Ovary (tissue), 9 donors: Measurements from ENCODE around the gene NIPA2. TPM values are rescaled to one million over a fixed set of nuclear protein-coding genes. Genes with fewer than 3 reads are reported as not detected.

Source experiments
- DNase-seq, 5 donors: peaks; one replicate each; pipeline ENCODE4 v3.0.0-alpha.2; 2019 to 2020
- H3K27ac ChIP-seq, 2 donors: fragments of 200-600 bp; one replicate each; pipeline versions ENCODE4 v1.5.1 to v1.8.0; 2019 to 2022
- H3K27me3 ChIP-seq: fragments of 200-600 bp; one replicate; pipeline ENCODE4 v1.8.0; 2022
- H3K36me3 ChIP-seq: fragments of 200-600 bp; sonication (generic); one replicate; pipeline ENCODE4 v1.5.1; 2019
- H3K4me1 ChIP-seq: one replicate; pipeline ENCODE4 v1.8.1; 2013; ENCODE audit warnings: mild to moderate bottlenecking, moderate library complexity; ENCODE audit not compliant: insufficient read depth
- H3K4me3 ChIP-seq: fragments of 200-600 bp; sonication (generic); one replicate; pipeline ENCODE4 v1.5.1; 2017
- H3K9me3 ChIP-seq, 2 donors: fragments of 200-600 bp in 1 of 2; sonication (generic) in 1 of 2; one replicate each; pipeline versions ENCODE4 v1.5.1 to v1.8.1; 2013 to 2019; ENCODE audit warnings: mild to moderate bottlenecking in 1 of 2, moderate library complexity in 1 of 2
- EP300 ChIP-seq: sonication (generic); formaldehyde crosslinking; IDR thresholded peaks from one replicate; pipeline ENCODE4 v1.6.1; 2017; ENCODE audit warnings: antibody characterized with exemption
- POLR2A ChIP-seq: fragments of 450-650 bp; IDR thresholded peaks from one replicate; pipeline ENCODE4 v1.6.1; 2017; ENCODE audit warnings: antibody characterized with exemption, mild to moderate bottlenecking, moderate library complexity
- WGBS, 3 donors: extraction: QIAGEN DNeasy Blood & Tissue Kit in 1 of 3; methylation state at CpG; one replicate each; pipeline versions ENCODE4 v1.1.5 to v1.1.7; 2013 to 2017; 5-methylcytosine and 5-hydroxymethylcytosine counted together
- intact Hi-C, 4 donors: fragments of 100-400 bp; cut with DNase I; formaldehyde crosslinking; loops; one replicate each; pipeline versions ENCODE4 v1.11.0 to v1.15.1; 2022 to 2023
- polyA plus RNA-seq, 2 donors: library from polyadenylated mRNA; stranded (reverse); fragments of 200-250 nt in 1 of 2; fragments of 350-450 nt in 1 of 2; fragmentation: Illumina TruSeq in 1 of 2; extraction: RNeasy Lipid Tissue Mini Kit (QIAGEN cat#74804) in 1 of 2; gene quantifications; one replicate each; pipeline ENCODE4 v1.2.3, GENCODE V29; 2013 to 2014
- total RNA-seq, 7 donors: library from RNA; depleted of rRNA in 2 of 7; stranded (reverse); fragments of >200 nt in 2 of 7; fragmentation: NEBNext Ultra II Directional in 3 of 7; extraction: Animal tissue kit (Norgen Biotek cat#: 25700) in 3 of 7; gene quantifications; one replicate each; pipeline versions ENCODE4 v1.1.0 to v1.2.4, GENCODE V29; 2016 to 2023
- TF ChIP-seq, protein P1 (sequence below), 3 donors: fragments of 450-650 bp in 2 of 3; fragments of 200-600 bp in 1 of 3; IDR thresholded peaks; one replicate each; pipeline versions ENCODE4 v1.5.1 to v1.8.0; 2016 to 2022; ENCODE audit warnings: antibody characterized with exemption in 3 of 3, mild to moderate bottlenecking in 1 of 3
- donor health status: DM: no; HTN: no; CAD: no; lungs with moderate emphysema.
- donor health status: DM: no; HTN: no; CAD: no.
- donor health status: Bipolar disorder and iron deficiency.
- donor health status: DM: yes; HTN: yes; CAD: no.
- donor health status: DM: no; HTN: no; CAD: no.
- donor health status: DM: yes; HTN: yes; CAD: no.

NIPA2 gene
- total and polyA plus RNA-seq, 9 donors: 13.9 to 44.4 (median 30.2) TPM

DNA sequence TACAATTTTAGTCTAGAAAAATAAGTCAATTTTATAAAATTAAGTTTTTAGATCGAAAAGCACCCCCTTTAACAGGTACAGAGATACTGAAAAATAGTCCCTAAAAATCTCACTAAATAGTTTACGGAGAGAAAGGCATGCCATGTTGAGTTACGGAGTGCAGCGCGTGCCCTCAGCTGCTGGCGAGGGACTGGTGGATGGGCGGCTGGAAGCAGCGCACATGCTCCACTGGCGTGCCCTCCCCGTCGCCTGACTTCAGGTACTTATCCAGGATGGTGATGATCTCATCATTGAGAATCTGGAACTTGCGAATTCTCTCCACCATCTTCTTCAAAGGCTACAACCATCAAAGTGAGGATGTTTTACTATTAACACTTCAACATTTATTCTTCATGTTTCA, 31.4 kb downstream of the NIPA2 start:
- H3K27ac ChIP-seq: no peak overlapping the region
- H3K27me3 ChIP-seq: no peaks in the 10 kb centered on the region
- DNase-seq: no peak
- WGBS, 3 donors: 95 to 98% (median 97%) methylated on average over 12 of the region's 12 CpGs
- H3K9me3 ChIP-seq: no peaks in the 10 kb centered on the region
- TF ChIP-seq EP300 (no peak), POLR2A (no peak)
- TF ChIP-seq, protein P1, sequence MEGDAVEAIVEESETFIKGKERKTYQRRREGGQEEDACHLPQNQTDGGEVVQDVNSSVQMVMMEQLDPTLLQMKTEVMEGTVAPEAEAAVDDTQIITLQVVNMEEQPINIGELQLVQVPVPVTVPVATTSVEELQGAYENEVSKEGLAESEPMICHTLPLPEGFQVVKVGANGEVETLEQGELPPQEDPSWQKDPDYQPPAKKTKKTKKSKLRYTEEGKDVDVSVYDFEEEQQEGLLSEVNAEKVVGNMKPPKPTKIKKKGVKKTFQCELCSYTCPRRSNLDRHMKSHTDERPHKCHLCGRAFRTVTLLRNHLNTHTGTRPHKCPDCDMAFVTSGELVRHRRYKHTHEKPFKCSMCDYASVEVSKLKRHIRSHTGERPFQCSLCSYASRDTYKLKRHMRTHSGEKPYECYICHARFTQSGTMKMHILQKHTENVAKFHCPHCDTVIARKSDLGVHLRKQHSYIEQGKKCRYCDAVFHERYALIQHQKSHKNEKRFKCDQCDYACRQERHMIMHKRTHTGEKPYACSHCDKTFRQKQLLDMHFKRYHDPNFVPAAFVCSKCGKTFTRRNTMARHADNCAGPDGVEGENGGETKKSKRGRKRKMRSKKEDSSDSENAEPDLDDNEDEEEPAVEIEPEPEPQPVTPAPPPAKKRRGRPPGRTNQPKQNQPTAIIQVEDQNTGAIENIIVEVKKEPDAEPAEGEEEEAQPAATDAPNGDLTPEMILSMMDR (IDR thresholded peaks at IDR 0.05): no peak
- no peaks in the 10 kb centered on the region for H3K4me1 ChIP-seq
- intact Hi-C loops: no loop called here
- H3K36me3 ChIP-seq: no peaks in the 10 kb centered on the region
- H3K4me3 ChIP-seq: no peak overlapping the region

GRCh38 chr15:22870865-22871264, 32.4 kb downstream of the NIPA2 start:
- Histone ChIP-seq H3K9me3 (no peaks in the 10 kb centered on the region), H3K27me3 (no peaks in the 10 kb centered on the region), H3K36me3 (no peaks in the 10 kb centered on the region), H3K4me1 (no peaks in the 10 kb centered on the region), H3K27ac (no peak overlapping the region), H3K4me3 (no peak overlapping the region)
- no peak for DNase-seq
- TF ChIP-seq, protein P1 (IDR thresholded peaks at IDR 0.05): no peak
- no peak for TF ChIP-seq POLR2A
- TF ChIP-seq EP300: no peak
- WGBS, 3 donors: 95 to 98% (median 98%) methylated on average over 11 of the region's 11 CpGs
- intact Hi-C loops: no loop called here

GRCh38 chr15:22871481-22872086, 33.1 kb downstream of the NIPA2 start:
- intact Hi-C loops: no loop called here
- TF ChIP-seq, protein P1 (IDR thresholded peaks at IDR 0.05): no peak
- Histone ChIP-seq H3K9me3 (no peaks in the 10 kb centered on the region), H3K4me1 (no peaks in the 10 kb centered on the region), H3K4me3 (no peak overlapping the region), H3K27ac (no peak overlapping the region), H3K27me3 (no peaks in the 10 kb centered on the region), H3K36me3 (no peaks in the 10 kb centered on the region)
- WGBS, 3 donors: 85 to 92% (median 91%) methylated on average over 6 of the region's 6 CpGs
- no peak for DNase-seq

GRCh38 chr15:22872936-22873701, 34.7 kb downstream of the NIPA2 start:
- H3K27ac ChIP-seq: no peak overlapping the region
- 81 to 88% (median 84%) methylated on average over 17 of the region's 17 CpGs for WGBS, 3 donors
- no peaks in the 10 kb centered on the region for H3K36me3 ChIP-seq
- intact Hi-C loops: no loop called here
- no peaks in the 10 kb centered on the region for H3K4me1 ChIP-seq
- H3K9me3 ChIP-seq: no peaks in the 10 kb centered on the region
- no peak for DNase-seq
- no peak overlapping the region for H3K4me3 ChIP-seq
- TF ChIP-seq POLR2A (no peak), EP300 (no peak)
- TF ChIP-seq, protein P1 (IDR thresholded peaks at IDR 0.05): no peak
- no peaks in the 10 kb centered on the region for H3K27me3 ChIP-seq
